Glomerular endothelial cell (primary cell): Measurements from ENCODE around the gene TANGO2. TPM values are rescaled to one million over a fixed set of nuclear protein-coding genes. Genes with fewer than 3 reads are reported as not detected.

Experiments
- DNase-seq: peaks from one replicate; pipeline ENCODE4 v3.0.0-alpha.2; 2011; ENCODE audit warnings: low read depth, low spot score; ENCODE audit errors: extremely low read depth
- total RNA-seq: library from RNA; depleted of rRNA; stranded (reverse); fragments of >200 nt; gene quantifications from 2 replicates; pipeline ENCODE4 v1.2.3, GENCODE V29; 2015

Gene TANGO2
- total RNA-seq, 1 donor from 2014 or later = 42.2 TPM

DNA sequence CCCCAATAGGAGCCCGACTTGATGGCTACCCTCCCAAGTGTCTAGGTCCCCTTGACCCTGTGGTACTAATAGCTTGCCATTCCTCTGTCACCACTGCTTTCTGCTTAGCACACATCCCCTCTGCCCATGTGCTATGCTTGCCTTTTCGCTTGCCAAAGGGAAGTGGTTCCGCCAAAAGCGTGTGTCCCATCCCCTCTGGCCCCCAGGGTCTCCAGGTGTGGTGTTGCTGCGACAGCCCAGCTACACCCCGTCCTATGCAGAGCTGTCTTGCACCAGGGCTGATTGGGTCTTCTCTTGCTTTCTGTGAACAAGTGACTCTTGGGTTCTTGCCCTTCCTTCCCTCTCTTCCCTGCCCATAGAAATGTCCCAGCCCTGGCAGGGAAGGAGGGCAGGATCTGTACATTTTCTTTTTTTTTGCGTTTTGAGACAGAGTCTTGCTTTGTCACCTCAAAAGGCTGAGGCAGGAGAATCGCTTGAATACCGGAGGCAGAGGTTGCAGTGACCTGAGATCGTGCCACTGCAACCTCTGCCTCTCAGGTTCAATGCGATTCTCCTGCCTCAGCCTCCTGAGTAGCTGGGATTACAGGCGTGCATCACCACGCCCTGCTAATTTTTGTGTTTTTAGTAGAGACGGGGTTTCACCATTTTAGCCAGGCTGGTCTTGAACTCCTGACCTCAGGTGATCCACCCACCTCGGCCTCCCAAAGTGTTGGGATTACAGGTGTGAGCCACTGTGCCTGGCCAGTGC lies 3.9 kb downstream of the TANGO2 start:
- no peak for DNase-seq

DNA sequence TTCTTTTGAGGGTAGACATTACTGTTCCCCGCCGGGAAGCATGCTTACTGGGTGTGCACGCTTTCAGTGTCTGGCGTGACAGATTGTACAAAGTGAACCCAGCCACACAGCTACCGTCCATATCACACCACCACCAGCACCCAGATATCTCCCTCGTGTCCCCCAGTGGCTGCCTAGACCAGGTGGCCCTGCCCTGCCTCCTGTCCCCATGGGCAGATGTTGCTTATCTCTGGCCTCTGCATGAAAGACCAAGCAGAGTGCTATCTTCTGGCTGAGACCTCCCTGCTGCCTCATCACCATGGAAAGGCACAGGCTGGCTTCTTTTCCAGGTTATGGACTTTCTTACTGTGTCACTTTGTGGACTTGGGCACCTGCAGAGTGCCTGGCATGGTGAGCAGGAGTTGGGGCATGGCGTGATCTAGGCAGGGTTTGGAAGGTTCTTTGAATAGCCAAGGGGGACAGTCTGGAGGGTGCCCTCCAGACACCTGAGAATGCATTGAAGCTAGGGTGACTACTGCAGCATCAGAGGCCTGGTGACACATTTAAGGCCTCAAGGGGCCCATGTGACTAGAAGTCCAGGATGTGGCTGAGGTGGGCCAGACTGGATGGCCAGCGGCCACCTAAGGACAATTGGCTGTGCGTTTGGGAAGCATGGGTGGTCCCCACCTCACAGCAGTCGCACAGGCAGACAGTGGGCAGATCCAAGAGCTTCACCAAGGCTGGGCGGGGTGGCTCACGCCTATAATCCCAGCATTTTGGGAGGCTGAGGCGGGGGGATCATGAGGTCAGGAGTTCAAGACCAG lies 4.7 kb downstream of the TANGO2 start:
- DNase-seq = no peak

DNA sequence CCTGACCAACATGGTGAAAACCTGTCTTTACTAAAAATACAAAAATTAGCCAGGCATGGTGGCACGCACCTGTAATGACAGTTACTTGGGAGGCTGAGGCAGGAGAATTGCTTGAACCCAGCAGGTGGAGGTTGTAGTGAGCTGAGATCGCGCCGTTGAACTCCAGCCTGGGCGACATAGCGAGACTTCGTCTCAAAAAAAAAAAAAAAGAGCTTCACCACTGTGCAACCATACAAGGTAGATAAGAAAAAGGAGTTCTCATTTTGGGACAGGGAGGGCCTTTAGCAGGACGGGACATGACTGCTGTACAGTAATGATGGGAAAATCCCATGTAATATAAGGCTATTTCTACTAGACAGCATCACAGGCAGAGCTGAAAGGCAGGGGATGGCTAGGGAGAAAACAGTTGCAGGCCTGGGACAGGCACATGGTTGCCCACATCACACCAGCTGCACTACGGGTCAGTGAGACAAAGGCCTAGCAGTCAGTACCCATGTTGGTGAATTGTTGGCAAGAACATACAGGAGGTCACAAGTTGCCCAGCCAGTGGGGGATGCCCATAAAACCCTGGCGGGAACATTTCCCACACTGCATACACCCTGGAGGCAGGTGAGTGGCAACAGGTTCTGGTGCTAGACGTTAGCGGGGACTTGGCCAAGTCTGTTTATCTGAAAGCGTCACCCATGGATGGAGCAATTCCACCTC lies 5.4 kb downstream of the TANGO2 start:
- no peak for DNase-seq

DNA sequence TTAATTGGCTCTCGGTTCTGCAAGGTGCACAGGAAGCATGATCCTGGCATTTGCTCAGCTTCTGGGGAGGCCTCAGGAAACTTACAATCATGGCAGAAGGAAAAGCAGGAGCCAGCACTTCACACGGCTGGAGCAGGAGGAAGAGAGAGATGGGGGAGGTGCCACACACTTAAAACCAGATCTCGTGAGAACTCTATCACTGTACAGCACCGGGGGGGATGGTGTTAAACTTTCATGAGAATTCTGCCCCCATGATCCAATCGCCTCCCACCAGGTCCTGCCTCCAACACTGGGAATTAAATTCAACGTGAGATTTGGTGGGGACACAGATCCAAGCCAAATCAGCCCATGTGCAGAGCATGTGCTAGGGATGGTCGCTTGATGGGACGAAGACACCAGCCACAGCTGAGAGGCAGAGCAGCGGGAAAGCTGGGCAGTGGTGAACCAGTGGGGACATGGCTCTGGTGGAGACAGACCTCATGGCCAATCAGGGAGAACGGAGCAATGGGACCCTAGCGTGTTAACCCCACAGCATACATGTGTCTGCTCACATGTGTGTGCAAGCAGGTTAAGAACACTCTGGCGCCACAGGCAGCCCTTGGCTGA lies 6.2 kb downstream of the TANGO2 start:
- no peak for DNase-seq

DNA sequence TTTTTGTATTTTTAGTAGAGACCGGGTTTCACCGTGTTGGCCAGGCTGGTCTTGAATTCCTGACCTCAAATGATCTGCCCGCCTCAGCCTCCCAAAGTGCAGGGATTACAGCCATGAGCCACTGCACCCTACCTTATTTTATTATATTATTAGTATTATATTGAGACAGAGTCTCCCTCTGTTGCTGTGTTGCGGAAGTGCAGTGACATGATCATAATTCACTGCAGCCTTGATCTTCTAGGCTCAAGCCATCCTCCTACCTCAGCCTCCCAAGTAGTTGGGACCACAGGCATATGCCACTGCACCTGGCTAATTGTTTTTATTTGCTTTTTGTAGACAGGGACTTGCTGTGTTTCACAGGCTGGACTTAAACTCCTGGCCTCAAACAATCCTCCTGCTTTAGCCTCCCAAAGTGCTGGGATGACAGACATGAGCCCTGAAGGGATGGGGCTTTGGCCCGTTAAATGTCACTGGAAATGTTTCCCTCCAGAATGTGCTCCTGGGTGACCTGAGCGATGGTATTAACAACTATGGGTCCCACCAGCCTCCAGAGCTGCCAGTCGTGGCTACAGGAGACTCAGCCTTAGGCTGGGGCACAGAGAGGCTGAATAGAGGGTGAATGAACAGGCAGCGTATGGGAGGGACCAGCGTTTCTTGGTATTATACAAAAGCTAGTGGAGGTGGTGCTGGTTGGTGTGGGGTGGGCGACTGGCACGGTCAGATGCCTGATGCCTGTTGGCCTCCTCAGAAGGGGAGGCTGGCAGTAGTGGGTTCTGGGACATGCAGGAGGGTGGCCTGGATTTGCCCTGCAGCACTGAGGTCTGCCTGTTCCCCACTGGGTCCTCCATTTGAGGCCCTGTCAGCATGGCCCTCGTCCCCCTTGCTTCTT lies 7.3 kb downstream of the TANGO2 start:
- DNase-seq = no peak

DNA sequence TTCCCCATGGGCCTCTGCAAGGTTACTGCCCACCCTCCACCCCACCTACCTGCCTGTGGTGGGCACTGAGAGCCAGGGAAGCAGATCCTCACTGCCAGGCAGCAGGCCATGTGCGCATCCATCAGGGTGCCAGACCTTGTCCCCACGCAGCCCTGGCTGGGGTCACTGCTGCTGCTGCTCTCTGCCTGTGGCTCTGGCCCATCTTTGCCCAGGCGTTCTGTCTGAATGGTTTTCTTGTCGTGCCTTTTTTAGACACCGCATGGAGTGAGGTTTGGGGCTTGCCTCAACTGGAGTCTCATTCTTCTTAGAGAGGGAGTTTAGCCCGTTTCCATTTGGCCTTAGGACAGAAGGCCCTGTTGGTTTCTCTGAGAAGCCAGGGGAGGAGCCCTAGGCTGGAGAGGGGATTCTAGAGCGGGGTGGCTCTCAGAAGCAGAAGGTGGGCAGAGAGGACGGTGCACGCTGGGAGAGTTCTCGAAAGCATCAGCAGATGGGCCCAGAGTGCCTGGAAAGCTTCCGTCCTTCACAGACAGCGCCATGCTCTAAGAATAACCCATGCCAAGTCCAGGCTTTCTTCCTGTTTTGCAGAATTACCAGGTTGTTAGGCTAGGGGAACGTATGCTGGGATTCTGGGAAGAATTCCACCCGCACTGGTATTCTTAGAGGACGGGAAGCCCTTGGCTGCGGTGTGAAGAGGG lies 8.1 kb downstream of the TANGO2 start:
- DNase-seq = no peak

DNA sequence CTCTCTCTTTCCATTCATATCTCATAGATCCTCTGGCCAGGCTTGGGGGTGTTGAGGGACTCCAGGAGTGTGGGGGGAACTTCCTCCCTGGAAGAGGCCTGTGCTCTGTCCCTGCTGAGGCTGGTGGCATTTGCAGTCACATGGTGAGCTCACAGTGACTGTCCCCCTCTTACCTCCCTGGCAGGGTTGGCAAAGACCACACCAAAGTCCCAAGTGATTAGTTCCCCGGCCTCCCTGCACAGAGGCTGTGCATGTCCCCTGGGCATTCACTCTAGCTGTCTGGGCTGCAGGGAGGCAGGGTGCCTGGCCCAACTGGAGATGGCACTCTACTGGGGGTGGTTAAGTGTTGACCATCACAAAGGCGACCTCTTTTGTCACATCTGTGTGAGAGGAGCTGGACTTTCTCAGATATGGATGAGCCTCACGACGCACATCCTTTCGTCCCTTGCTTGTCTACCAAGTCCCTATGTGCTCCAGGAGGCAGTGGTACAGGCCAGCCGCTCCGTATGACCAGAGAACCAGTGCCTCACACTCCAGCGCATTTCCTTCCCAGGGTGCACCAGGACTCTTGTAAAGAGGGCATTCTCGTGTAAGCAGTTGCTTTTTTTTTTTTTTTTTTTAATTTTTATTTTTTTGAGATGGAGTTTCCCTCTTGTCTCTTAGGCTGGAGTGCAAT lies 8.8 kb downstream of the TANGO2 start:
- DNase-seq = no peak

DNA sequence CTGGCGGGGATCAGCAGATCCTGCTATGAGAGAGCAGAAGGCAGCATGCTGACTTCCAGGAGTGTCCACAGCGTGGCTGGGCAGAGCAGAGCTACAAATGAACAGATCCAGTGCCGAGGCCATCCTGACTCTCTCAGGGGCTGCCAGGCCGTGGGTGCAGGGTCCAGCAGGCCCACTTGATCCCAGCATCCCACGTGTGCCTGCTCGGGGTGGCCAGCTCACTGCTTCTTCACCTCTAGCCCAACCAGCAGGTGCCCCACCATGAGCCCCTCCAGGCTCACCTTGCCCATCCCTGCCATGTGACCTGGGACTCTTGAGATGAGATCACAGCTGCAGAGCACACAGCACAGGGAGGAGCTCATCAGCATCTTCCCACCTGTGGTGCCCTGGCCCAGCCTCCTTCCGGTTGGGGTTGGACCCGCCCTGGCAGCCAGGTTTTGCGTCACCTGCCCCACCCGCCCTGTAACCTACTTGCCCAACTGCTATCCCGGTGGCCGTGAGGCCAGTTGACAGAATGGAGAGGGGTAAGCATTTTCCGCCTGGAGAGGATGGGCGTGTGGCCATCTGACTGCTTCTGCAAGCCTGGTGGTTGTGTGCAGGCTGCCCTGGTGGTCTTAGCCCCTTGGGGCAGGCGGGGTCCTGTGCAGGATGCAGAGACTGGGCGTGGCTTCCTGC lies 11.0 kb downstream of the TANGO2 start:
- DNase-seq = no peak

DNA sequence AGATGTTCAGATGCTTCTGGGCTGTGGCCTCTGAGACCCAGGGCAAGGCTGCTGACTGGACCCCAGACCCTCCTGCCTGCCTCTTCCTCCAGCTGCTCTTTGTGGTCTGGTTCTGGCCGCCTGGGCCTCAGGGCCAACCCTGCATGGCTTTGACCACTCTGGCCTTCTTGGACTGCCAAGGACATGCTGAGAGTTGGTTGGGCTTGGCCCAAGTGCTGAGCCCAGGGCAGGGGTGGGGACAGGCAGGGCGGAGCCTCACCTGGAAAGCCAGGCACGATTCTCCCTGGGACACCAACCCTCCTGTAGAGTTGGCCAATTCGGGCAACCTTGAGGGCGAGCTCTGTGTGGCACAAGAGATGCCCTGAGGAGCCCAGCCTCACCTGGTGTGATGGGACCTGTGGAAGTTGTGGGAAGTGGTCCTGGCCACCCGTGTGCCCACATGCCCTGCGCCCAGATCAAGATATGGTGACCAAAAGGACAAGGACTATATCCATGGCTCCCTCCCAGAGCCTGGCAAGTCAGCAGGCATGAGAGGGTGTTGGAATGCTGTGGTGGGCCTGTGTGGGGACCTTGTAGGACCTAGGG lies 11.6 kb downstream of the TANGO2 start:
- DNase-seq = no peak

DNA sequence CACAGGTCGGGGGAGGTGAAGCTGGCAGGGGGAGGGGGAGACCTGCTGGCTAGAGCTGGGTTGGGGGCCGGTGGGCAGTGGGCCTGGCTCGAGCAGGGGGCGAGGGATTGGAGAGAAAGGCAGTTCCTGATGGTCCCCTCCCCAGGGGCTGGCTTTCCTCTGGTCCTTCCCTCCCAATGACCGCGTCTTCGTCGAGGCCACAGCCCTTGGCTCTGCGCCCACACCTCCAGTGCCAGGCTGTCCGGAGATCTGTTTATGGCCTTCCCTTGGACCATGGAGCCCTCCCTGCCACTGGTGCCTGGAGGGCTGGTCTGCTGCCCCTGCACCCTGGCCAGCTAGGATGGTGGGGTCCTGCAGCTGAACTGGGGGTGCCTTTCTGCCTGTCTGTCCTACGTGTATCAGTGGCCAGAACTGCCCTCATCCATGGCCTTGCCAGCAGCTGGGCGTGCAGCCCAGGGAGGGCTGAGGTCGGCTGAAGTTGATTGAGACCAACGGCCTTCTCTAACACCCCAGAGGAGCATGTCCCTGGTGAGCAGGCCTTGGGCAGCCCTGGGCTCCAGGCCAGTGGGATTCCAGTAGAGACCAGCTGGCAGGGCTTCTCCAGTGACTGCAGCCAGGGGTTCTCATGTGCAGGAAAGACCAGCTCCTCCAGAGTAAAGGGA lies 12.3 kb downstream of the TANGO2 start:
- DNase-seq = no peak

DNA sequence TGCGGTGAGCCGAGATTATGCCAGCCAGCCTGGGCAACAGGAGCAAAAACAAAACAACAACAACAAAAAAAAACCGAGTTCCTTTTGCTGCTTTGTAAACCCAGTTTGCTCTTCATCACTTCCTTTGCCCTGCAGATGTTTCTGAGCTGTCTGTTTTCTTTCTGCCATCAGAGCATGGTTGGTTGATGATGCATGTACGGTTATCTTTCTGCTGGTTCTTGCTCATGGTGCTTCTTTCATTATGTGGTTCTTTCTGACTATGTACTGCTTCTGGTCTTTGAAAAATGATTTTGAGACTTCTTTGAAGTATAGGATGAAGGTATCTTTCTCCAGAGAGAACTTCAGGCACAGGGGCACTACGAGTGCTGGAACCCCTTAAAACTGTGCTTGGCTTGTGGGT lies 13.2 kb downstream of the TANGO2 start:
- DNase-seq = no peak

DNA sequence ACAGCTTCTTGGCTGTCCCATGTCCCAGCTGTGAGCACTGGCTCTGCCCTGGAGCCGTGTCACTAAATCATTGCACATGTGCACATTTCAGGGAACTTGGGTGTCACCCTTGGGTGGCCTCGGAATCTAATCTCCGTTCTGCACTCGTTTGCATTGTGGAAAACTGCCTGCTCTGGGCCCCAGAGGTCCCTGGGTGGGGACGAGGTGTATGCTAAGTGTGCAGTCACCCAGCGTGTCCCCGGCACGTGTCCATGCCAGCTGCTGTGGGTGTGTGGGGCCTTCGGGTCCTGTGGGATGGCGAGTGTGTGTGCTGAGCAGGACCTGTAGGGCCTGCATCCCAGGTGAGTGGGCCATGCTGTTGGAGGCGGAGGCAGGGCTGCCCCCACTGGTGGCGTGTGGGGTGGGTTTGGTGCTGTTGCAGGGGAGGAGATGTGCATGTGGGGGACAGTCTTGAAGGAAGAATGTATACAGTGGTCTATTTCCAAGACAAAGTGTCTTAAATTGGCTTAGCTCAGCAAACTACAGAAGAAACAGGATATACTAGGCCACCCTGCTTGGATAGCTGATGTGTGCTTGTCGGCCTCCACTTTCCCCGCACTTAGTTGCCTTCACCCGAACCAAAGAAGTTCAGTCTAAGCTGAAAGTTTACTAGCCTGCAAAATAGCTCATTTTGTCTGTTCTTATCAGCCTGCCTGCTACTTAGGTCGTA lies 14.6 kb downstream of the TANGO2 start:
- DNase-seq = no peak

DNA sequence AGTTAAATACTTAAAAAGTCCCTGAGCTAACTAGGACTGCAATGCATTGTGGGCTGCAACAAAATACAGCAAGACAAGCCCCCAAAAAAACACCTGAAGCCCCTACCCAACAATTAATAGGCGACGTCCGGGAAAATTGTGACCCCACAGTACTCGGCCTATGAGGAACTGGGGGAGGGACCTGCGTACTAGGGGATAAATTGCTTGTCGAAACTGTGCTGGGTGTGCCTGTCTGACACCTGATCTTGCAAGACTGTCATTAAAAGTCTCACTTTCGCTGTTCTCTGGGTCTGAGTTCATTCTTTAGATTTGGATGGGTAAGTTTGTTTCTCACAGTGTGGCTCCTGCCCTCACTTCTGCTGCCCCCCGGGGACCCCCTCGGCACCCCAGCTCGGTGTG lies 15.2 kb downstream of the TANGO2 start:
- DNase-seq = no peak

DNA sequence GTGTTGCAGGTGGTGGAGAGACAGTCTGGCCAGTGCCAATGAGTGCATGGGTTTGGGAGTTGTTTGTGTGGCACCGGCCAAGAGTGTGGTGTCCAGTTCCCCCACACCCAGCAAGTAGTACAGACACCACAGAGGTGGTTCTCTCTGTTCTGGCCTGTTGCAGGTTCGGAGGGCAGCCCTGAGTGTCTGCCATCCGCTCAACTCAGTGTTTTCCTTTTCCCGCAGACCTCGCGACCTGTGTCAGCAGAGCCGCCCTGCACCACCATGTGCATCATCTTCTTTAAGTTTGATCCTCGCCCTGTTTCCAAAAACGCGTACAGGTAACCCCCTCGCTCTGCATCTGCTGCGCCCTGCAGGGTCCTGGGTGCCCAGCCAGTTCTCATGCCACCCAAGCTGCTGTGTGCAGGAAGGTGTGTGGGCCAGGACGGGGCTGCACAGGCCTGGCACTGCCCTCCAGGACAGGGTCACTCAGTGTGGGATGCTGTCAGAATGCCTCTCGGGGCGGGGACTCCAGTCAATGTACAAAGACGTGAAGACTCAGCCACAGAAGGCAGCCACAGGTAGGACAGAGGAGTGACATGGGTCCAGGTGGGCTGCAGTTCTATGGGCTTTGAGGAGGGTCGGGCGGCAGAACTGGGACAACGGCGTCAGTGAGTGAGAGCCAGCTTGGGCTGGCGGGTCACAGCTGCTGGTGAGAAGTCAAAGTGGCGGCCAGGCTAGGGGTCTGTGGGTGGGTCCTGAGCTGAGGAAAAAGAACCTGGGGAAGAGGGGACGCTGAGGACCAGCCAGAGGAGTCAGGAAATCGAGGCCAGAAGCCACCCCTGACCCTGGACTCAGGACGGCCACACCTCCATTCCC lies 15.9 kb downstream of the TANGO2 start:
- no peak for DNase-seq

DNA sequence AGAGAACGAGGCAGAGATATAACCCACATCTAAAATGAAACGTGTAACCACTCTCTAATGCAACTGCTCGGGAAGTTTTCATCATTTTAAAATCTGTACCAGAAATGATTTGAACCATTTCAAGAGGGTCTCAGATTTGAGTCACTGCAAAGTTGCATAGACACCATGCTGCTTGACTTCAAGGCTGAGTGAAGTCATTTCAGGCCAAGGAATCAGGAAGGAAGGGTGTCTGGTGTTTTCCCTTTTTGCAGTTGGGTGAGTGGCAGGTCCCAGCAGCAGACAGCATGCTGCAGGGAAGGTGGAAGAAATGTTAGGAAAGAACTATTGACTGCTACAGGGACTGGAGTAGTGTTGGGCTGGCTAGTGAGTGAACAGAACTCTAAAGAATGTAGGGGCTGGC lies 16.5 kb downstream of the TANGO2 start:
- DNase-seq = no peak

DNA sequence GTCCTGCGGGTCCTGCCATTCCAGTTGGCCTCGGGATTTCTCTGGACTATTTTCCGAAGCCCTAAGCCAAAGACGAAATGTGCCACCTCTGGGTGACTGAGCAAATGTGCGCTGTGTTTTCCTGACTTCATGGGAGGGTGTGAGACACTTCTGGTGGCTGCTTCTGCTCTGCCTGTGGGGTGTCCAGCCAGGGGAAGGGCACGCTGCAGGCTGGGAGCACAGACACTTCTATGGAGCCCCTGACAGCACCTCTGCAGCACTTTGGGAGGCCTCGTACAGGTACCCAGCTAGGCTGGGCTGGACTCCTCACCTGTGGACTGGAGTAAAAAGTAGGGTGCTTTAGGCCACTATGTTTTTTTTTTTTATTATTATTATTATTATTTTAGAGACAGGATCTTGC lies 17.7 kb downstream of the TANGO2 start:
- no peak for DNase-seq
